IMR-90 (cell line): Measurements from ENCODE around the gene USP47. TPM values are rescaled to one million over a fixed set of nuclear protein-coding genes. Genes with fewer than 3 reads are reported as not detected.

Experiments
- ATAC-seq: fragments of 200-7000 bp; cut with Tn5 transposase; 2 replicates; pipeline ENCODE4 v1.9.1; 2020; ENCODE audit warnings: low read depth, mild to moderate bottlenecking, moderate library complexity
- BruUV-seq: library from RNA; stranded (reverse); fragments of 400-500 nt; replicated peaks from 2 replicates; lab custom pipeline; 2021; lab: Mats Ljungman, UMichigan
- CTCF ChIA-PET: fragments of 300-600 bp; formaldehyde crosslinking; extraction: SDS; loops from one replicate; lab custom pipeline; 2021; ENCODE audit warnings: antibody characterized with exemption; lab: Yijun Ruan, JAX
- POLR2A ChIA-PET: fragments of 300-600 bp; sonication (Branson Sonifier 250); formaldehyde crosslinking; loops from one replicate; lab custom pipeline; 2022; ENCODE audit warnings: antibody characterized with exemption; ENCODE audit not compliant: unreplicated experiment; lab: Charles Lee
- DNase-seq: peaks from one replicate; pipeline ENCODE4 v3.0.0; 2013
- H2AFZ ChIP-seq: replicated peaks from 2 replicates; pipeline ENCODE3; 2013; ENCODE audit warnings: low read length, mild to moderate bottlenecking; ENCODE audit not compliant: poor library complexity
- H2AK5ac ChIP-seq: 2 replicates; pipeline ENCODE4 v1.6.1; 2013; ENCODE audit warnings: low read depth, low read length, inconsistent platforms
- H2AK9ac ChIP-seq: replicated peaks from 2 replicates; pipeline ENCODE3; 2013; ENCODE audit warnings: mild to moderate bottlenecking, low read depth, low read length, moderate library complexity; ENCODE audit not compliant: poor library complexity
- H2BK120ac ChIP-seq: 2 replicates; pipeline ENCODE4 v1.6.1; 2013; ENCODE audit warnings: low read depth, low read length, inconsistent platforms
- H2BK15ac ChIP-seq: 3 replicates; pipeline ENCODE4 v1.6.1; 2013; ENCODE audit warnings: low read depth, low read length, inconsistent platforms
- H2BK20ac ChIP-seq: 2 replicates; pipeline ENCODE4 v1.6.1; 2013; ENCODE audit warnings: low read depth, mild to moderate bottlenecking, inconsistent platforms, low read length, moderate library complexity
- H2BK5ac ChIP-seq: 2 replicates; pipeline ENCODE4 v1.6.1; 2013; ENCODE audit warnings: mild to moderate bottlenecking, low read depth, low read length, inconsistent platforms; ENCODE audit not compliant: poor library complexity, severe bottlenecking
- H3K14ac ChIP-seq: replicated peaks from 2 replicates; pipeline ENCODE4 v1.6.1; 2013; ENCODE audit warnings: low read depth, low read length, inconsistent platforms
- H3K18ac ChIP-seq: 2 replicates; pipeline ENCODE4 v1.6.1; 2013; ENCODE audit warnings: low read depth, low read length, control low read depth
- H3K23ac ChIP-seq: 2 replicates; pipeline ENCODE4 v1.6.1; 2013; ENCODE audit warnings: low read depth, low read length, inconsistent platforms
- H3K27ac ChIP-seq: 2 replicates; pipeline ENCODE4 v1.5.1; 2013; ENCODE audit warnings: mild to moderate bottlenecking, control low read depth, low read length; ENCODE audit not compliant: insufficient read depth
- H3K27me3 ChIP-seq: 2 replicates; pipeline ENCODE4 v1.6.1; 2013; ENCODE audit warnings: low read length; ENCODE audit not compliant: control insufficient read depth, insufficient read depth
- H3K36me3 ChIP-seq: 2 replicates; pipeline ENCODE4 v1.6.1; 2013; ENCODE audit warnings: low read length, mixed read lengths; ENCODE audit not compliant: control insufficient read depth, insufficient read depth
- H3K4ac ChIP-seq: 2 replicates; pipeline ENCODE4 v1.6.1; 2013; ENCODE audit warnings: low read depth, low read length, inconsistent platforms
- H3K4me1 ChIP-seq: 2 replicates; pipeline ENCODE4 v1.6.1; 2013; ENCODE audit warnings: low read length, mixed read lengths; ENCODE audit not compliant: control insufficient read depth, insufficient read depth
- H3K4me2 ChIP-seq: 2 replicates; pipeline ENCODE4 v1.6.1; 2013; ENCODE audit warnings: low read depth, mild to moderate bottlenecking, control low read depth, low read length, moderate library complexity
- H3K4me3 ChIP-seq: 2 replicates; pipeline ENCODE4 v1.5.1; 2013; ENCODE audit warnings: low read depth, mild to moderate bottlenecking, control low read depth, low read length, moderate library complexity; ENCODE audit not compliant: insufficient read depth
- H3K56ac ChIP-seq: 2 replicates; pipeline ENCODE4 v1.6.1; 2013; ENCODE audit warnings: low read length, inconsistent platforms; ENCODE audit not compliant: insufficient read depth; ENCODE audit errors: extremely low read depth
- H3K79me1 ChIP-seq, 2 experiments: 2 replicates each; pipeline ENCODE4 v1.6.1; 2013; ENCODE audit warnings: low read length in 2 of 2, inconsistent platforms in 1 of 2, low read depth in 1 of 2
- H3K9ac ChIP-seq: 2 replicates; pipeline ENCODE4 v1.6.1; 2013; ENCODE audit warnings: low read depth, low read length, control low read depth
- H3K9me1 ChIP-seq: 2 replicates; pipeline ENCODE4 v1.6.1; 2013; ENCODE audit warnings: low read length, inconsistent platforms; ENCODE audit not compliant: insufficient read depth
- H3K9me3 ChIP-seq: 2 replicates; pipeline ENCODE4 v1.6.1; 2013; ENCODE audit warnings: low read length; ENCODE audit not compliant: control insufficient read depth, insufficient read depth
- H4K20me1 ChIP-seq: 2 replicates; pipeline ENCODE4 v1.6.1; 2013; ENCODE audit warnings: low read length, inconsistent platforms; ENCODE audit not compliant: insufficient read depth
- H4K5ac ChIP-seq: 2 replicates; pipeline ENCODE4 v1.6.1; 2013; ENCODE audit warnings: mild to moderate bottlenecking, low read depth, low read length, control low read depth
- H4K8ac ChIP-seq, 2 experiments: 2 replicates each; pipeline ENCODE4 v1.6.1; 2013; ENCODE audit warnings: low read depth in 2 of 2, low read length in 2 of 2, control low read depth in 1 of 2, inconsistent platforms in 1 of 2
- H4K91ac ChIP-seq: 2 replicates; pipeline ENCODE4 v1.6.1; 2013; ENCODE audit warnings: low read depth, low read length, inconsistent platforms; ENCODE audit not compliant: insufficient read depth
- BHLHE40 ChIP-seq: fragments of 150-350 bp; IDR thresholded peaks from 2 replicates; pipeline ENCODE4 v1.6.1; 2016; ENCODE audit warnings: mild to moderate bottlenecking, low read depth, low read length
- CEBPB ChIP-seq: IDR thresholded peaks from 2 replicates; pipeline ENCODE4 v1.6.1; 2012; ENCODE audit warnings: low read depth, low read length, improper control_type of control experiment
- CHD1 ChIP-seq: IDR thresholded peaks from 2 replicates; pipeline ENCODE4 v1.6.1; 2012; ENCODE audit warnings: low read depth, low read length, improper control_type of control experiment
- CTCF ChIP-seq: conservative IDR thresholded peaks from 2 replicates; pipeline ENCODE4 v1.5.1; 2012; ENCODE audit warnings: mild to moderate bottlenecking, low read depth, low read length, improper control_type of control experiment
- MAZ ChIP-seq: IDR thresholded peaks from 2 replicates; pipeline ENCODE4 v1.6.1; 2012; ENCODE audit warnings: low read depth, mild to moderate bottlenecking, low read length, improper control_type of control experiment, moderate library complexity, borderline replicate concordance
- MXI1 ChIP-seq: IDR thresholded peaks from 2 replicates; pipeline ENCODE4 v1.6.1; 2012; ENCODE audit warnings: low read depth, mild to moderate bottlenecking, low read length, moderate library complexity, borderline replicate concordance
- NFE2L2 ChIP-seq: fragments of 150-350 bp; IDR thresholded peaks from 2 replicates; pipeline ENCODE4 v1.6.1; 2016; ENCODE audit warnings: low read depth, mild to moderate bottlenecking, low read length
- POLR2A ChIP-seq: IDR thresholded peaks from 2 replicates; pipeline ENCODE4 v1.6.1; 2012; ENCODE audit warnings: mild to moderate bottlenecking, low read depth, low read length
- RCOR1 ChIP-seq: IDR thresholded peaks from 2 replicates; pipeline ENCODE4 v1.6.1; 2012; ENCODE audit warnings: mild to moderate bottlenecking, low read length, improper control_type of control experiment; ENCODE audit not compliant: insufficient replicate concordance
- RFX5 ChIP-seq: IDR thresholded peaks from 2 replicates; pipeline ENCODE4 v1.8.0; 2012; ENCODE audit warnings: low read depth, mild to moderate bottlenecking, low read length, moderate library complexity
- SMC3 ChIP-seq: fragments of 150-350 bp; IDR thresholded peaks from 2 replicates; pipeline ENCODE4 v1.6.1; 2016; ENCODE audit warnings: low read depth, mild to moderate bottlenecking, antibody characterized with exemption, low read length, moderate library complexity
- USF2 ChIP-seq: fragments of 150-350 bp; IDR thresholded peaks from 2 replicates; pipeline ENCODE4 v1.6.1; 2017; ENCODE audit warnings: mild to moderate bottlenecking, antibody characterized with exemption, low read length, low read depth
- WGBS, 2 experiments: methylation state at CpG; one replicate each; pipeline versions ENCODE4 v1.1.5 to v1.1.7; 2013; ENCODE audit warnings: missing lambda C conversion rate in 2 of 2; ENCODE audit not compliant: insufficient read length in 1 of 2; ENCODE audit errors: extremely low coverage in 2 of 2; 5-methylcytosine and 5-hydroxymethylcytosine counted together
- dilution Hi-C: fragments of 300-500 bp; cut with HindIII; formaldehyde crosslinking; loops from one replicate; pipeline ENCODE4 v1.14.3; 2018; ENCODE audit warnings: low sequenced_read_pairs; ENCODE audit not compliant: unreplicated experiment
- in situ Hi-C: fragments of 300-500 bp; cut with MboI; formaldehyde crosslinking; loops from 3 replicates; pipeline ENCODE4 v1.14.3; 2019; ENCODE audit warnings: low sequenced_read_pairs, inconsistent platforms, mixed read lengths
- intact Hi-C: fragments of 100-400 bp; cut with micrococcal nuclease; formaldehyde crosslinking; loops from 2 replicates; pipeline ENCODE4 v1.10.0; 2022
- polyA plus RNA-seq, 3 experiments: library from polyadenylated mRNA; depleted of rRNA; stranded (reverse); fragments of >200 nt; gene quantifications; 2 replicates each; pipeline ENCODE4 v1.2.3, GENCODE V29; 2012; ENCODE audit warnings: low replicate concordance in 1 of 3
- total RNA-seq: library from RNA; depleted of rRNA; stranded (reverse); fragments of >200 nt; gene quantifications from 2 replicates; pipeline ENCODE4 v1.2.3, GENCODE V29; 2012

The USP47 gene
- total and polyA plus RNA-seq, 2 of the 4 experiments (the other 2 are of a cell fraction): 15.0 to 110 TPM

GRCh38 chr11:11963842-11964773 lies 122.3 kb downstream of the USP47 start:
- Histone ChIP-seq H2BK120ac (no peak overlapping the region), H3K14ac (no peak overlapping the region), H3K9me1 (peaks cover 14% of the 10 kb centered on the region), H2AFZ (no peak overlapping the region), H3K79me1 (peaks cover 13 to 52% of the 10 kb centered on the region in 2 experiments; a peak in 3 of 4 replicates), H4K91ac (no peak overlapping the region), H3K4ac (no peak overlapping the region), H2AK9ac (no peak overlapping the region), H4K8ac (no peak overlapping the region), H3K4me1 (no peaks in the 10 kb centered on the region), H3K36me3 (peaks cover 62% of the 10 kb centered on the region), H3K9ac (no peak overlapping the region), H2BK5ac (no peak overlapping the region), H3K4me2 (no peak overlapping the region), H2BK20ac (no peak overlapping the region), H3K4me3 (no peak overlapping the region), H2BK15ac (no peak overlapping the region), H3K27me3 (no peaks in the 10 kb centered on the region), H3K27ac (no peak overlapping the region), H3K9me3 (no peaks in the 10 kb centered on the region), H3K23ac (no peak overlapping the region), H4K5ac (no peak overlapping the region), H4K20me1 (0 out of 2 replicates have a peak, but pooled peaks cover 3% of the 10 kb centered on the region), H2AK5ac (no peak overlapping the region), H3K56ac (no peak overlapping the region), H3K18ac (no peak overlapping the region)
- in situ Hi-C loops (no loop called here), dilution Hi-C loops (no loop called here), intact Hi-C loops (no loop called here)
- 67% methylated on average over 3 of the region's 15 CpGs; no CpG with 5 or more reads in 1 of the 2 experiments for WGBS, 2 experiments
- no peak for TF ChIP-seq MXI1
- TF ChIP-seq BHLHE40: no peak
- no peak for TF ChIP-seq RFX5
- TF ChIP-seq MAZ: no peak
- TF ChIP-seq CTCF: no peak
- no peak for TF ChIP-seq USF2
- no peak for TF ChIP-seq POLR2A
- no peak for TF ChIP-seq NFE2L2
- no peak for TF ChIP-seq SMC3
- no peak for TF ChIP-seq CEBPB
- no peak for TF ChIP-seq CHD1
- TF ChIP-seq RCOR1: no peak
- DNase-seq: no peak
- ChIA-PET POLR2A (no interaction called here), CTCF (interaction anchor here (1.0 kb wide), 1 partner anchor 28 kb away, joined by 3 read pairs; no protein-coding TSS in a partner anchor)
- no peak for ATAC-seq
- BruUV-seq: TSS peak; percentile 93
